Activated CD4-positive, CD25-positive, alpha-beta regulatory T cell treated with anti-CD3 and anti-CD28 coated beads, Interleukin-2, amount 50 U/mL, for 16 hours (primary cell): ENCODE measurements around the gene SPRYD3.
"Not testable (repeated sequence)": the region's sequence is repeated elsewhere in the genome, so short reads cannot be mapped to it uniquely, and the experiment has no call there.

Experiments used
- DNase-seq: peaks from one replicate; pipeline ENCODE4 v3.0.0-alpha.2; 2020; ENCODE audit warnings: low read depth, low spot score

SPRYD3 gene

DNA sequence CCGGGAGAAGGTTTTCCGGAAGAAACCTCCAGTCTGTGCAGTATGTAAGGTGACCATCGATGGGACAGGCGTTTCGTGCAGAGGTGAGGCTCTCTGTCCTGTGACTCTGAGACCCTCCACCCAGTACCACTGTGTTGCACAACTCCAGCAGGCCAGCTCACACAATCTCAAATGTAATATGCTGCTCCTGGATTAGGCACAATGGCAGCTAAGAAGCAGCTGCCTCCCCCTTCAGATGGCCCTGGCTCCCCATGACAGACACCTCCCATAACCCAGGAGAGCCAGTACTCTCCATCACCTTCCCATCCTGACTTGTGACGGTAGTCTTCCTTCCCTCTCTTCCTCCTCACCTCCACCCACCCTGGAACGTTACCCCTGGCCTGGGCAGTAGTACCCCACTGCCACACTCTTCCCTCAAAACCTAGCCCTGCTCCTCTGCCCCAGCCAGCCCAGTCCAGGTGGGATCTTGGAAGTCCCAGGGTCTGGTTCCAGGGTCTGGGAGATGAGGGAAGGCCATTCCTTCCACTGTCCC, 27.2 kb downstream of the SPRYD3 start:
- no peak for DNase-seq

DNA sequence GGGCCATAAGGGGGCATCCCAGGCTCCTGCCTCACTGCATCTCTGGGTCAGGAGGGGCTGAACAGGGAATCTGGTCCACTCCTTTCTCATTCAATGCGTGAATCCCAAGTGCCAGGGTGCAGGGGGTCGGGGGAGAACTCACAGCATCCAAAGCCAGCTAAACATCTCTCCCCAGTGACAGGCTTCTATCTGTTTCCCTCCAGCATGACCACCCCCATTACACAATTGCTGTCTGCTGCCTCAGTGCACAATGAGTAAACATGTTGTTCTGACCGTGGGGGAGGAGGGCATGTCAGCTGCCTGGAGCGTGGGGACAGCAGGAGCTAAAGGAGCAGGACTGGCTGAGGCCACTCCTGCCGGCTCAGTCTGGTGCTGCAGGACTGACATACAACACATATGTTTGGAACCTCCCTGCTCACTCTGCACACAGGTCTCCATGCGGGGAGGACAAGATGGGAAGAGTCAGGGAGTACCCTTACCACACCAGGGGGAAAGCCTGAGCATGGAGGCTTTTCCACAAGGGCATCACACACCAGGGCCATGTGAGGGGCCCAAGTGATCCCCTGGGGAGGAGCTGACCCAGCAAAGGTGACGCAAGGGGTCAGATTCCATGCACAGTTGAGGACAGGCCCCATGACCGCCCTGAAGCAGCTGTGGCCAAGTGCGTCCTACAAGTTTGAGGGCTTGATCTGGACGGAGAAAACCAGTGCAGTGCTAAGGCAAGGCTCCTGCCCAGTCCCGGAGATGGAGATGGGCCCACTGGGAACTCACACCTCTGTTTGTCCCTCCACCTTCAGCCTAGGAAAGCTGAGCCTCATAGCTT, 27.9 kb downstream of the SPRYD3 start:
- DNase-seq: no peak

- no peak for DNase-seq
Observed at GRCh38 chr12:53050426-53051057, 28.6 kb downstream of the SPRYD3 start.

- no peak for DNase-seq
Observed at GRCh38 chr12:53049571-53050318, 29.4 kb downstream of the SPRYD3 start, which contains the start of gene TNS2. Gene TNS2 (plus strand): TSS chr12:53050065. CDS start chr12:53050186, 121 bp downstream.

GRCh38 chr12:53048780-53049401, 30.3 kb downstream of the SPRYD3 start:
- no peak for DNase-seq

DNA sequence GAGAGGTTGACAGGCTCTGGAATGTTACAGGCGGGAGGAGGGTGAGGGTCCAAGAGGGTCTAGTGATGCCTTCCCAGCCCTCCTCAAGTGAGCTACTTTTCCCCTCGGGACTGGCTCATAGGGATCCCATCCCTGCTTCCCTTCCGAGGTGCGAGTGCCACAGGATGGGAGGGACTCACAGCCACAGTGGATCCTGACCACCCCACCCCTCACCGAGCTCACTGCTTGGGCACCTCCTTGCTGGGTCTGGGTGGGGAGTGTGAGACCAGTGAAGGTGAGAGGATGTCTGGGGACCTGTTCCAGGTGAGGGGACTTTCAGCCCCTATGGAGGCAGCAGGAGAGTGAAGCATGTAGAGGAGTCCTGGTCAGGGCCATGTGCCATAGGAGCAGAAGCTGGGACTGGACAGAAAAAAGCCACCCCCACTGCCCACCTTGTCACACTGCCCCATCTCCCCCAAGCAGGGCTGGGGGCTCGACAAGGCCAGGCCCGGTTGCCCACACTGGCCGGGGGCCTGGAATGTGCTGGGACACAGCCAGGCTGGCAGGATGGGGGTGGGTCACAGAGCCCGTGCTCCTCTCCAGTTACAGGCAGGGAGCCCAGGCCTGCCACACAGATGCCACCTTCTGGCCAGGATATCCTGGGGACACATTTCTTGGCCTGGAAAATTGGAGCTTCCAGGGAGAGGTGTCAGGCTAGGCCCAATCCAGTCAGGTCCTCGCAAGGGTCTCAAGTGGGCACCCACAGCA, 31.0 kb downstream of the SPRYD3 start:
- no peak for DNase-seq

- peak; percentile 43 for DNase-seq
Observed at GRCh38 chr12:53047221-53048032, 31.8 kb downstream of the SPRYD3 start.

- DNase-seq: no peak
Observed at GRCh38 chr12:53046655-53047220, 32.5 kb downstream of the SPRYD3 start.

DNA sequence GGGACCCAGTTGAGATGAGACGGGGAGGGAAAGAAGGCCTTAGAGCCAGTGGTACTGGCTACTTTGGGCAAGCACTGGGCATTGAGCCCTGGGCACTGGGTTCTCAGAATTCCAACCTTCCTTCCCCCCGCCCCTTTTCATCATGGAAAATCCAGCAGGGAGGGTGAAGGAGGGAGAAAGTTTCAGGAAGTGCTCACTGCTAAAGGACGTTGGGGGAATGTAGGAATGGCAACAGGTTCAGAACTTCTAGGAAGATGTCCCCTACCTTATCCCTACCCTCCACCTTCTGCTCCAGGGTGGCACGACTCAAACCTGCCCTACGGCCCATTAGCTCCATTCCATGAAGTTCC, 33.5 kb downstream of the SPRYD3 start:
- DNase-seq: no peak

- DNase-seq: no peak
Observed at GRCh38 chr12:53044896-53045695, 34.1 kb downstream of the SPRYD3 start.

DNA sequence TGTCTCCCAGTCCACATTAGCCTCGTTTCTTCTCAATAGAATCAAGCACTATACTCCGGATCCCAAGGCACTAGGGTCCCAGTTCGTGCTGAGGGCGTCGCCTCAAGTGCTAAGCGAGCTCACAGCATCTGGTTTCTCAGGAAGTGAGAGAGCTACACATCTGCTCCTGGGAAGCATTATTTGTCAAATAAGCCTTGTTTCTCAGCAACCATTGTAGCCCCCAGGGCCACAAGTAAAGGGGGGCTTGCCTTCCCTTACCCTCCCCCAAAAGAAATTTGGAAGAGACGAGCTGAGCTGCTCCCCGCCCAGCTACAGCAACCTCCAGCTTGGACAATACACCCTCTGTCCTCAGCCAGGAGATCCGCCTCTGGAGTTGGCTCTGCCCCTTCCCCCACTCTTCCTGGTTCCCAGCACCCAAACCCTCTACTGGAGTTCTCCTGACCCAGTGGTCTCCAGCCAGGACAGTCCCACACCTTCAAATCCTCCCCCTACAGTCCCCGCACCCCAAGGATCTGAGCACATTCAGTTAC, 35.1 kb downstream of the SPRYD3 start:
- DNase-seq: no peak

DNA sequence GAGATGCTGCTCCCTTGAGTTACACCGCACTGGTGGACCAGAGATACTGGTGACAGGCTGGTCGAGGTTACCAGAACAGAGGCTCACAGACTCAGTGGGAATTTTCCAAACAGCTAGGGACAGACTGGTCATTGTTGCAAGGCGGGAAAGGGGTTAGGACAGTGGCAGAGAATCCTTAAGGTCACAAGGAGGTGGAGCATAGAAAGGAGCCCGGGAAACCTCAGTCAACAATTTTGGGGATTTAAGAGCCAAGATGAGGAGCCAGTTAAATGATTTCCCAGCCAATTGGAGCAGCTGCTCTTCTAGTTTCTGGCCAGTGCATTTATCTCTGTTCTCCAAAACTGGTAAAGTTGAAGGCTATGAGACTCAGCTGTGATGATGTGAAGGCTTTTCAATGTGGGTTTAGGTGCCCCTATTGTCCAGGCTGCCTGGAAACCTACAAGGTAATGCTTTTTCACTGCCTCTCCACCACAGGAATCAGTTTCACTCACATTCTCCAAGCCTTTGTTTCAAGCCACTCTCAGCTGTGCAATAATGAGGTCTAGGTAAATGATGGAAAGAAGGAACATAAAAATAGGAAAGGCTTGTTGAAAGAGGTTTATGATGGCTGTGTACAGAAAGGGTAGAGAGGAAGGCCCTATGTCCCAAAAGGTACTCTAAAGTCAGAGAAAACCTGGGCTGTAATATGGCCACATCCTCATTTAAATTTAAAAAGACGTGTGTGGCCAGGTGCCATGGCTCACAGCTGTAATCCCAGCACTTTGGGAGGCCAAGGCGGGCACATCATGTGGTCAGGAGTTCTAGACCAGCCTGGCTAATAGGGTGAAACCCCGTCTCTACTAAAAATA, 36.4 kb downstream of the SPRYD3 start:
- DNase-seq: no peak

GRCh38 chr12:53039851-53040250, 39.3 kb downstream of the SPRYD3 start:
- DNase-seq: no peak

- DNase-seq: no peak
Observed at GRCh38 chr12:53036802-53037201, 42.4 kb downstream of the SPRYD3 start.

GRCh38 chr12:53034459-53034858, 44.7 kb downstream of the SPRYD3 start:
- no peak for DNase-seq

DNA sequence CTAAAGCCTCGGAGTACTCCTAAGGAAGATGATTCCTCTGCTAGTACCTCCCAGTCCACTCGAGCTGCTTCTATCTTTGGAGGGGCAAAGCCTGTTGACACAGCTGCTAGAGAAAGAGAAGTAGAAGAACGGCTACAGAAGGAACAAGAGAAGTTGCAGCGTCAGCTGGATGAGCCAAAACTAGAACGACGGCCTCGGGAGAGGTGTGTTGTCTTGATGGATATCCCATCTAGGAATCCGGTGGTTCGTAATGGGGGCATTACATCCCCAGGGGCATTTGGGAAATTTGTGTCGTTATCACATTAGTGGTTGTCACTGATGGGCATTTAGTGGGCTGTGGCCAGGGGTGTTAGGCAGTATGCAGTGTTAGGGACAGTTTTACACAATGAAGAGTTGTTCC, 45.4 kb downstream of the SPRYD3 start:
- DNase-seq: not testable (repeated sequence)

GRCh38 chr12:53031616-53032015, 47.6 kb downstream of the SPRYD3 start:
- no peak for DNase-seq

DNA sequence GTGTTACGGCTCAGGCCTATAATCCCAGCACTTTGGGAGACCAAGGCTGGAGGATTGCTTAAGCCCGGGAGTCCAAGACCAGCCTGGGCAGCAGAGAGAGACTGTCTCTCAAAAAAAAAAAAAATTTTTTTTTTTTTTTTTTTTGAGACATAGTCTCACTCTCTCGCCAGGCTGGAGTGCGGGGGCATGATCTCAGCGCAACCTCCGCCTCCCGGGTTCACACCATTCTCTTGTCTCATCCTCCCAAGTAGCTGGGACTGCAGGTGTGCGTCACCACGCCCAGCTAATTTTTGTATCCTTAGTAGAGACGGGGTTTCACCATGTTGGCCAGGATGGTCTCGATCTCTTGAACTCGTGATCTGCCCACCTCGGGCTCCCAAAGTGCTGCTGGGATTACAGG, 52.2 kb downstream of the SPRYD3 start:
- not testable (repeated sequence) for DNase-seq
